ENCODE measurements around the gene SLC6A12. TPM values are rescaled to one million over a fixed set of nuclear protein-coding genes. Genes with fewer than 3 reads are reported as not detected.

The SLC6A12 gene
- total RNA-seq, 1 experiment from 2014 or later: not detected

GRCh38 chr12:167959-168600 lies 45.9 kb downstream of the SLC6A12 start:
- Histone ChIP-seq H3K4me1 (ENCODE audit: low read length) (no peaks in the 10 kb centered on the region), H4K20me1 (ENCODE audit: insufficient read depth, low read depth, low read length) (no peaks in the 10 kb centered on the region), H2AFZ (ENCODE audit: low read length) (no peak overlapping the region), H3K27ac (ENCODE audit: low read length) (no peak overlapping the region), H3K79me2 (ENCODE audit: low read length) (no peaks in the 10 kb centered on the region), H3K4me3 (ENCODE audit: low read length) (no peak overlapping the region), H3K9me2 (replicated peaks; ENCODE audit: insufficient read depth, low read length) (no peaks in the 10 kb centered on the region), H3K9ac (ENCODE audit: low read length) (no peak overlapping the region), H3K36me3 (ENCODE audit: insufficient read depth, low read length) (no peaks in the 10 kb centered on the region), H3K27me3 (ENCODE audit: low read length) (no peaks in the 10 kb centered on the region), H3K4me2 (ENCODE audit: low read depth, low read length, poor library complexity, severe bottlenecking) (no peak overlapping the region), H3K9me3 (ENCODE audit: low read length) (no peaks in the 10 kb centered on the region)
- no peak for DNase-seq

GRCh38 chr12:166425-167075 lies 47.4 kb downstream of the SLC6A12 start:
- Histone ChIP-seq H3K9me2 (replicated peaks; ENCODE audit: insufficient read depth, low read length) (no peaks in the 10 kb centered on the region), H3K4me1 (ENCODE audit: low read length) (no peaks in the 10 kb centered on the region), H3K27ac (ENCODE audit: low read length) (no peak overlapping the region), H3K9me3 (ENCODE audit: low read length) (no peaks in the 10 kb centered on the region), H3K4me3 (ENCODE audit: low read length) (no peak overlapping the region), H3K27me3 (ENCODE audit: low read length) (no peaks in the 10 kb centered on the region), H3K36me3 (ENCODE audit: insufficient read depth, low read length) (no peaks in the 10 kb centered on the region), H4K20me1 (ENCODE audit: insufficient read depth, low read depth, low read length) (no peaks in the 10 kb centered on the region), H2AFZ (ENCODE audit: low read length) (no peak overlapping the region), H3K9ac (ENCODE audit: low read length) (no peak overlapping the region), H3K79me2 (ENCODE audit: low read length) (no peaks in the 10 kb centered on the region), H3K4me2 (ENCODE audit: low read depth, low read length, poor library complexity, severe bottlenecking) (no peak overlapping the region)
- DNase-seq: no peak

GRCh38 chr12:165862-166368 lies 48.0 kb downstream of the SLC6A12 start:
- Histone ChIP-seq H3K4me3 (ENCODE audit: low read length) (no peak overlapping the region), H2AFZ (ENCODE audit: low read length) (no peak overlapping the region), H3K9me3 (ENCODE audit: low read length) (no peaks in the 10 kb centered on the region), H3K27me3 (ENCODE audit: low read length) (no peaks in the 10 kb centered on the region), H3K9ac (ENCODE audit: low read length) (no peak overlapping the region), H3K36me3 (ENCODE audit: insufficient read depth, low read length) (no peaks in the 10 kb centered on the region), H4K20me1 (ENCODE audit: insufficient read depth, low read depth, low read length) (no peaks in the 10 kb centered on the region), H3K4me1 (ENCODE audit: low read length) (no peaks in the 10 kb centered on the region), H3K4me2 (ENCODE audit: low read depth, low read length, poor library complexity, severe bottlenecking) (no peak overlapping the region), H3K27ac (ENCODE audit: low read length) (no peak overlapping the region), H3K79me2 (ENCODE audit: low read length) (no peaks in the 10 kb centered on the region), H3K9me2 (replicated peaks; ENCODE audit: insufficient read depth, low read length) (no peaks in the 10 kb centered on the region)
- no peak for DNase-seq

GRCh38 chr12:164207-164606 lies 49.8 kb downstream of the SLC6A12 start:
- no peak overlapping the region for H3K4me2 ChIP-seq (ENCODE audit: low read depth, low read length, poor library complexity, severe bottlenecking)
- no peaks in the 10 kb centered on the region for H4K20me1 ChIP-seq (ENCODE audit: insufficient read depth, low read depth, low read length)
- no peak overlapping the region for H3K9ac ChIP-seq (ENCODE audit: low read length)
- no peaks in the 10 kb centered on the region for H3K79me2 ChIP-seq (ENCODE audit: low read length)
- H3K9me3 ChIP-seq (ENCODE audit: low read length): no peaks in the 10 kb centered on the region
- no peaks in the 10 kb centered on the region for H3K27me3 ChIP-seq (ENCODE audit: low read length)
- H3K9me2 ChIP-seq (replicated peaks; ENCODE audit: insufficient read depth, low read length): no peaks in the 10 kb centered on the region
- H2AFZ ChIP-seq (ENCODE audit: low read length): no peak overlapping the region
- H3K4me3 ChIP-seq (ENCODE audit: low read length): no peak overlapping the region
- no peak for DNase-seq
- H3K27ac ChIP-seq (ENCODE audit: low read length): no peak overlapping the region
- no peaks in the 10 kb centered on the region for H3K36me3 ChIP-seq (ENCODE audit: insufficient read depth, low read length)
- no peaks in the 10 kb centered on the region for H3K4me1 ChIP-seq (ENCODE audit: low read length)

GRCh38 chr12:163406-163986 lies 50.5 kb downstream of the SLC6A12 start:
- H3K27me3 ChIP-seq (ENCODE audit: low read length): no peaks in the 10 kb centered on the region
- no peaks in the 10 kb centered on the region for H3K4me1 ChIP-seq (ENCODE audit: low read length)
- H3K4me3 ChIP-seq (ENCODE audit: low read length): no peak overlapping the region
- H3K9me3 ChIP-seq (ENCODE audit: low read length): no peaks in the 10 kb centered on the region
- H3K79me2 ChIP-seq (ENCODE audit: low read length): no peaks in the 10 kb centered on the region
- no peak overlapping the region for H3K9ac ChIP-seq (ENCODE audit: low read length)
- no peak overlapping the region for H3K4me2 ChIP-seq (ENCODE audit: low read depth, low read length, poor library complexity, severe bottlenecking)
- no peaks in the 10 kb centered on the region for H3K9me2 ChIP-seq (replicated peaks; ENCODE audit: insufficient read depth, low read length)
- DNase-seq: no peak
- no peak overlapping the region for H2AFZ ChIP-seq (ENCODE audit: low read length)
- no peak overlapping the region for H3K27ac ChIP-seq (ENCODE audit: low read length)
- H4K20me1 ChIP-seq (ENCODE audit: insufficient read depth, low read depth, low read length): no peaks in the 10 kb centered on the region
- no peaks in the 10 kb centered on the region for H3K36me3 ChIP-seq (ENCODE audit: insufficient read depth, low read length)

GRCh38 chr12:162467-163307 lies 51.3 kb downstream of the SLC6A12 start:
- Histone ChIP-seq H3K4me1 (ENCODE audit: low read length) (no peaks in the 10 kb centered on the region), H2AFZ (ENCODE audit: low read length) (no peak overlapping the region), H3K36me3 (ENCODE audit: insufficient read depth, low read length) (no peaks in the 10 kb centered on the region), H3K79me2 (ENCODE audit: low read length) (no peaks in the 10 kb centered on the region), H3K9me3 (ENCODE audit: low read length) (no peaks in the 10 kb centered on the region), H3K27ac (ENCODE audit: low read length) (no peak overlapping the region), H3K9ac (ENCODE audit: low read length) (no peak overlapping the region), H3K4me3 (ENCODE audit: low read length) (no peak overlapping the region), H3K27me3 (ENCODE audit: low read length) (no peaks in the 10 kb centered on the region), H3K9me2 (replicated peaks; ENCODE audit: insufficient read depth, low read length) (no peaks in the 10 kb centered on the region), H4K20me1 (ENCODE audit: insufficient read depth, low read depth, low read length) (no peaks in the 10 kb centered on the region), H3K4me2 (ENCODE audit: low read depth, low read length, poor library complexity, severe bottlenecking) (no peak overlapping the region)
- no peak for DNase-seq

- Histone ChIP-seq H3K79me2 (ENCODE audit: low read length) (no peaks in the 10 kb centered on the region), H3K9ac (ENCODE audit: low read length) (no peak overlapping the region), H3K9me2 (replicated peaks; ENCODE audit: insufficient read depth, low read length) (no peaks in the 10 kb centered on the region), H2AFZ (ENCODE audit: low read length) (no peak overlapping the region), H3K27me3 (ENCODE audit: low read length) (no peaks in the 10 kb centered on the region), H3K36me3 (ENCODE audit: insufficient read depth, low read length) (no peaks in the 10 kb centered on the region), H4K20me1 (ENCODE audit: insufficient read depth, low read depth, low read length) (no peaks in the 10 kb centered on the region), H3K27ac (ENCODE audit: low read length) (no peak overlapping the region), H3K9me3 (ENCODE audit: low read length) (no peaks in the 10 kb centered on the region), H3K4me2 (ENCODE audit: low read depth, low read length, poor library complexity, severe bottlenecking) (no peak overlapping the region), H3K4me1 (ENCODE audit: low read length) (no peaks in the 10 kb centered on the region), H3K4me3 (ENCODE audit: low read length) (no peak overlapping the region)
- DNase-seq: no peak
Measured at GRCh38 chr12:161823-162222, 52.1 kb downstream of the SLC6A12 start.

- no peaks in the 10 kb centered on the region for H3K4me1 ChIP-seq (ENCODE audit: low read length)
- H3K79me2 ChIP-seq (ENCODE audit: low read length): no peaks in the 10 kb centered on the region
- H3K27me3 ChIP-seq (ENCODE audit: low read length): no peaks in the 10 kb centered on the region
- no peak overlapping the region for H3K9ac ChIP-seq (ENCODE audit: low read length)
- no peak overlapping the region for H3K27ac ChIP-seq (ENCODE audit: low read length)
- no peaks in the 10 kb centered on the region for H4K20me1 ChIP-seq (ENCODE audit: insufficient read depth, low read depth, low read length)
- H3K9me3 ChIP-seq (ENCODE audit: low read length): no peaks in the 10 kb centered on the region
- H3K9me2 ChIP-seq (replicated peaks; ENCODE audit: insufficient read depth, low read length): no peaks in the 10 kb centered on the region
- no peak for DNase-seq
- no peak overlapping the region for H3K4me2 ChIP-seq (ENCODE audit: low read depth, low read length, poor library complexity, severe bottlenecking)
- no peak overlapping the region for H2AFZ ChIP-seq (ENCODE audit: low read length)
- no peaks in the 10 kb centered on the region for H3K36me3 ChIP-seq (ENCODE audit: insufficient read depth, low read length)
- no peak overlapping the region for H3K4me3 ChIP-seq (ENCODE audit: low read length)
Measured at GRCh38 chr12:160858-161257, 53.1 kb downstream of the SLC6A12 start.
